HG03060 (cell line): Measurements from ENCODE around the gene ARHGAP24.
"Not testable (repeated sequence)": the region's sequence is repeated elsewhere in the genome, so short reads cannot be mapped to it uniquely, and the experiment has no call there.

Source experiments
- ATAC-seq: cut with Tn5 transposase; IDR thresholded peaks from one replicate; pipeline ENCODE4 v1.9.1; 2021; ENCODE audit warnings: low read depth, moderate number of reproducible peaks; ENCODE audit not compliant: unreplicated experiment

ARHGAP24 gene

GRCh38 chr4:85482010-85482738 is 7.2 kb downstream of the ARHGAP24 start:
- no peak for ATAC-seq

GRCh38 chr4:85486425-85487086 is 11.6 kb downstream of the ARHGAP24 start:
- no peak for ATAC-seq

- no peak for ATAC-seq
Measured at GRCh38 chr4:85488416-85488815, 13.5 kb downstream of the ARHGAP24 start.

- no peak for ATAC-seq
Measured at GRCh38 chr4:85489273-85489981, 14.5 kb downstream of the ARHGAP24 start.

- no peak for ATAC-seq
Measured at GRCh38 chr4:85491527-85491926, 16.6 kb downstream of the ARHGAP24 start.

GRCh38 chr4:85492336-85492735 is 17.4 kb downstream of the ARHGAP24 start:
- no peak for ATAC-seq

- ATAC-seq: no peak
Measured at GRCh38 chr4:85495621-85496020, 20.7 kb downstream of the ARHGAP24 start.

GRCh38 chr4:85496126-85496849 is 21.3 kb downstream of the ARHGAP24 start:
- no peak for ATAC-seq

GRCh38 chr4:85496933-85497332 is 22.0 kb downstream of the ARHGAP24 start:
- no peak for ATAC-seq

GRCh38 chr4:85498068-85498733 is 23.3 kb downstream of the ARHGAP24 start:
- peak; percentile 90 for ATAC-seq

- no peak for ATAC-seq
Measured at GRCh38 chr4:85499573-85499972, 24.6 kb downstream of the ARHGAP24 start.

- ATAC-seq: no peak
Measured at GRCh38 chr4:85500110-85500867, 25.3 kb downstream of the ARHGAP24 start.

- not testable (repeated sequence) for ATAC-seq
Measured at GRCh38 chr4:85501145-85501544, 26.2 kb downstream of the ARHGAP24 start.

- ATAC-seq: no peak
Measured at GRCh38 chr4:85508654-85509053, 33.7 kb downstream of the ARHGAP24 start.

GRCh38 chr4:85509882-85510631 is 35.1 kb downstream of the ARHGAP24 start:
- ATAC-seq: no peak

GRCh38 chr4:85510632-85510984 is 35.7 kb downstream of the ARHGAP24 start:
- no peak for ATAC-seq

- no peak for ATAC-seq
Measured at GRCh38 chr4:85512446-85513205, 37.7 kb downstream of the ARHGAP24 start.

- no peak for ATAC-seq
Measured at GRCh38 chr4:85514117-85514516, 39.2 kb downstream of the ARHGAP24 start.
